Islet of Langerhans (tissue), 1 donor: ENCODE results near the gene ZSCAN12.

Source experiments
- FAIRE-seq: peaks from one replicate; lab custom pipeline; 2011; peaks lifted over from hg19 to GRCh38; lab: Jason Lieb, UNC

The ZSCAN12 gene

DNA sequence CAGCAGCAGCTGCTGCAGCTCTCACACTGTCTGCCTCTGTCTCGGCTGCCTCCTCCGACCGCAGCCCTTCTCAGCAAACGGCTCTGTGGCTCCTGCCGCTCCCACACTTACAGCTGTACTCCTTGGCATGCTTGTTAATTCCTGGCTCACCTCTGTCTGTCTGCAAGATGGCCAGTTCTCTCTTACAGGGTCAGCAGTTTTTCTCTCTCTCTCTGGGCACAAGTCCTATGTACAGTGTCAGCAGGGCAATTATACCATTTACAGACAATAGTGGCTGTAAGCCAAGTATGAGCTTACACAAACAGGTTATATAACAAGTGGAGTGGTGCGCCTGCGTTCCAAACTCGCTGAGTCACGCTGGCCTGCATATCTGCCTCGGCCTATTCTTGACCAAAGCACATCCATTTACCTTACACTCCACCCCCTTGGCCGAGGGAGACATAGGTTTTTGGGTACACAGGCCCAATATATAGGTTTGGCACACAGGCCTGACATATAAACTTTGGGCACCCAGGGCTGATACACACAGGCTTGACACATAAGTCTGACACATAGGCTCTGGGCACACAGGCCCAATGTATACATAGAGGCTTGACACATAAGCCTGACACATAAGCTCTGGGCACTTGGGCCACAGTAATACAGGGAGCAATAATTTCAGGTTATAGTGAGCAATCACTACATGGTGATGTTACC is 45.4 kb downstream of the ZSCAN12 start:
- no peak for FAIRE-seq

DNA sequence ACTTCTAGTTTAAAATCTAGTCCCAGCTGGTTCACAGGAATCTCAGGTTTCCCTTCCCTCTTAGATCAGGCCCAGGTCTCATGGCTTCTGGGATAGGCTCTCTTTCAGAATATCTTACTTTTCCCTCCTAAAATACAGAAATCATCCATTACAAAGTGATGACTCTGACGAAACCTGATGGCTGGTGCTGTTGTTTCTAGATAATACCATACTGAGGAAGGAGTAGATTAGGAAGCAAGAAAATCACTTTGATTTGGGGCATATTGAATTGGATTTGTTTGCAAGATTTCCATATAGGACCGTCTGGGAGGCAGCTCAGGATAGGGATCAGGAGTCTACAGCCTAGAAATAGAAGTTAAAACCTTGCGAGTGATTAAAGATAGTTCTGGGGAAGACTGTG is 46.2 kb downstream of the ZSCAN12 start:
- no peak for FAIRE-seq

DNA sequence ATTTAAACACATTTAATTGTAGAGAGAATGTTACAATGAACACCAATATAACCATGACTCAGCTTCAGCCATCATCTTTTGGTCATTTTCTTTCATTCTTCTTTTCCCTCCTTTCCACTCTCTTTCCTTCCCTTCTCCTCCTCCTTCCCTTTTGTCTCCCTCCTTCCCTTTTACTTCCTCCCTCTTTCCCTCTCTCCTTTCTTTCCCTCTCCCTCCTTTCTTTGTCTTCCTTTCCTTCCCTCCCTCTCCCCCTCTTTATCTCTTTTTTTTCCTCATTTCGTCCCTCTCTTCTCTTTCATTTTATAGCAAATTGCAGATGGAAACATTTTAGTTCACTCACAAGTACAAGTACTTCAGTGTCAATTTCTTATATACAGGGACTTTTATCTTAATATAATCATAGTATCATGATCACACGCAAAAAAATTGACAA is 48.0 kb downstream of the ZSCAN12 start:
- FAIRE-seq = no peak

DNA sequence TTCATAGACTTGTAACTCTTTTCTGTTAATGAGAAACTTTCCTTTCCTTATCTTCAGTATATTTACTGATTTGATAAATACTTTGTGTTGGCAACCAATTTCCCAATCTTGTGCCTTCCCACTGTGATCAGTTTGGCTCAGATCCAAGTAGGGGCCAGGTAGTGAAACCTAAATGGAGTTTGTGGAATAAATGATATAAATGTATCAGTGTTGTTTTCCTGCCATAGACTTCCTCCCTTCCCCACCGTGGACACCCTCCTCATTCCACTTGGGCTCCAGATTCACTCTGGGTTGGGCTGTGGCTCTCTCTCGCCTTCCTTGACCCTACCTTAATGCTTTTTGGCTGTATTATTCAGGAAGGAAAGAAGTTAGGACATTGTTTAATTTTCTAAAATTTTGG is 48.5 kb downstream of the ZSCAN12 start:
- no peak for FAIRE-seq

DNA sequence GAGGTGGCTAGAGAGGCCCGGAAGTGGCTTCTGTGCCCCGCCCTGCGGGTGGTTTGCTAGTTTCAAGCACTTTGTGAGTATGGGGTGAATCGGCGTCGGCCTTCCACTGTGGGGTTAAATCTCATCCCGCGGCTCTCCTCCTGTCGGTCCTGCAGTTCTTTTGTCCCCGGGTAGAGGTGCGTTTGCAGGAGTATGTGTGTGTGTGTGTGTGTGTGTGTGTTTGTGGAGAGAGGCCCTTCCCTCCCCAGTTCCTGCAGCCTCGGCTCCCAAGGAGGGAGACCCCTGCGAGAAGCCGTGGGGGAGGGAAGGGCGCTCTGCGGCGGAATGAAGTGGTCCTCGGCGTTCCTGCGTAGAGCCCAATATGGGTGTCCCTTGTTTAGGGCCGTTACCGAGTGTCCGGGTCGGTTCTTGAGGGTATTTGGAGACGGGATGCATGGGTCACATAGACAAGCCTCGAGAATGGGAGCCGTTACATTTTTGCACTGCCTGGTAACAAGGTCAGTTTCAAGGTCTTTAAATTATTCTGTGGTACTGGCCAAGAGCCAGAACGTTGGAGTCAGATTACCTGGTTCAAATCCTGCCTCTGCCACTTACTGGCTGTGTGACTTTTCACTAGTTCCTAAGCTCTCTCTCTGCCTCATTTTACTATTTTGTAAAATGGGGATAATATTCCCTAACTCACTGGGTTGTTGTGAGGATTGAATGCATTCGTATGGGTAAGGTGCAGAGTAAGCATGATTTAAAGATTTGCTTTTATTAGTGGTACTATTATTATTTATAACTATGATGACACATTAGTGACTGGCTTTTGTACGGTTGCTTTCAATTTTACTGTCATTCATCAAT is 49.4 kb downstream of the ZSCAN12 start, which contains the start of gene ZKSCAN3:
ZKSCAN3 (plus strand) TSS at position 56 of the 846 bp plus-strand sequence. CDS start 9,640 bp downstream, outside the sequence.
- FAIRE-seq = no peak

DNA sequence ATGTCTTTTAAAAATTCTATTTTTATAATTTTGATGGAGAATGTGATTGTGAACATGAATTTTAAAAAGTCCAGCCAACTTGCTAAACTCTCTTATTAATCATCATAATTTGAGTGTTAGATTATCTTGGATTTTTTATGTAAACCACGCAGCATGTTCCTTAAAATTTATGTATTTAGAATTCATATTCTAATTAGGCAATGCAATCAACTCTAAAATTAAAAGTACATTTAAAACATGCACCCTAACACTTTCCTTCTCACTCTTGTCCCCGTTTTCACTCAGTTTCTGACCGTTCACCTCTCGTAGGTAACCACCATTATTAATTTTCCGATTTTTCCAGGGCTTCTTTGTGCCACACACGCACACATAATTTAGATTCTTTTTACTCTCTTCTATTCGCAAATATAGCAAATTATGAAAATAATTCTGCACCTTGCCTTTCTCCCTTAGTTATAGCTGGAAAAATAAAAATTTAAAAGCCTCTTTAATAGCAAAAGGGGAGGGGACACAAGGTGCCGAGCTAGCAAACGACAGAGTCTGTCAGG is 50.1 kb downstream of the ZSCAN12 start:
- FAIRE-seq = peak; percentile 88

DNA sequence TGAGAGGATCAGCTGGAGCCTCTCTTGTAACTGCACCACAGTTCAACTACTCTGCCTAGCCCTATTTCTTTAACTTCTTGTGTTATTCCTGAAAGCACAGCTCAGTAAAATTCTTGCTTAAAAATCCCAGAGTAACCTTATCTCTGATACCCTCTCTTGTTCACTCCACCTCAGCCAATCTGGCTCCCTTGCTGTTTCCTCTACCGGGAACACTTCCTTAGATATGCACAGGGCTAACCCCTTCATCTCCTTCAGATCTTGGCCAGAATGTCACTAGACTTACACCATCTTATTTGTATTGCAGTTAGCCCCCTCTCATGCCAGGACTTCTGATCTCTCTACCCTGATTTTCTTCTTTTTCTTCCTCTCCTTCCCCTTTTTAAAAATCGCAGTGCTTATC is 52.4 kb downstream of the ZSCAN12 start:
- no peak for FAIRE-seq

DNA sequence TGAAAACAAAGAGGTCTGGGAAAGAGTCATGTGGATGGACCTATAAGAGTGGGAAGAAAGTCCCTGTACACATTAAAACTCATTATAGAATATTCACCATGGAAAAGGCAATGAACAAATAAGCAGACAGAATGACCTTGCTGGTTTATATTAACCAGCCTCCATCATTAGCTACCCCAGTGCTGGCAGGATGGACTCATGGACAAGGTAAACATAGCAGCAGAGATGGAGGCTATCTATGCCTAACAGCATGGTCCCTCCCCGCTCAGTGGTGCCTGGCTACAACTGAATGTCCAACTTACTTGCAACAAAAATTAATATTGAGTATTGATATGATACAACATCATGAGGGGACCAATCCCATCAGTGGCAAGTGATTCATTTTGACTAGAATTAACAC is 54.3 kb downstream of the ZSCAN12 start:
- no peak for FAIRE-seq

DNA sequence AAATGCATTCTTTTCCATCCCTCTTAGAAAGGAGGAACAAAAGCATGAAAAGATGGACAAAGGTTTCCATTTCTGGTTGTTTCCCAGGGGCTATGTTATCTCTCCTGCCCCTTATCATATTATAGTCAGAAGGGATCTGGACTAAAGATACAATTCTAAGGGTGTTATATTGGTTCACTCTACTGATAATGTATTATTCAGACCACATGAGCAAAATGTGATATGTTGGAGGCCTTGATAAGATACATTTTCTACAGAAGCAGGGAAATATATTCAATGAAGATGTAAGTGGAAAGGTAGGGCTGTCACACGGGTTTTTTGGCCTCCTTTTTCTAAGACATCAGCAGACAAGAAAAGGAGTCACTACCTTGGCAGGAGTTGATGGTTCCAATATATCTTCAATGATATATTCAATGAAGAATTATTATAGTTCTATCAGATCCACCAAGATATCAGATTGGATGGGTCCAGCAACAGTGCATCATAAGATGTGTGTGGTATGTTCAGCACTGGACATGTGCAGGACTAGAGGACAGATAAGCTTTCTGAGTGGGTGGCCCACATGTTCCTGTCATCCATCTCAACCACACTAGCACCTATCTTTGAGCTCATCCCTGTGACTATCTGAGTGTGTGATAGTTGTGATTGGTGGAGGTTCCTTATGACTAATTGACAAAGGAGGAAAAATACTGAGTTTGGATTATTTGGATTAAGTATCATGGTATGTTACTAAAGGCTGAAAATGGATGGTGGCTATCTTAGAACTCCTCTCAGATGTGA is 55.5 kb downstream of the ZSCAN12 start:
- FAIRE-seq = no peak

DNA sequence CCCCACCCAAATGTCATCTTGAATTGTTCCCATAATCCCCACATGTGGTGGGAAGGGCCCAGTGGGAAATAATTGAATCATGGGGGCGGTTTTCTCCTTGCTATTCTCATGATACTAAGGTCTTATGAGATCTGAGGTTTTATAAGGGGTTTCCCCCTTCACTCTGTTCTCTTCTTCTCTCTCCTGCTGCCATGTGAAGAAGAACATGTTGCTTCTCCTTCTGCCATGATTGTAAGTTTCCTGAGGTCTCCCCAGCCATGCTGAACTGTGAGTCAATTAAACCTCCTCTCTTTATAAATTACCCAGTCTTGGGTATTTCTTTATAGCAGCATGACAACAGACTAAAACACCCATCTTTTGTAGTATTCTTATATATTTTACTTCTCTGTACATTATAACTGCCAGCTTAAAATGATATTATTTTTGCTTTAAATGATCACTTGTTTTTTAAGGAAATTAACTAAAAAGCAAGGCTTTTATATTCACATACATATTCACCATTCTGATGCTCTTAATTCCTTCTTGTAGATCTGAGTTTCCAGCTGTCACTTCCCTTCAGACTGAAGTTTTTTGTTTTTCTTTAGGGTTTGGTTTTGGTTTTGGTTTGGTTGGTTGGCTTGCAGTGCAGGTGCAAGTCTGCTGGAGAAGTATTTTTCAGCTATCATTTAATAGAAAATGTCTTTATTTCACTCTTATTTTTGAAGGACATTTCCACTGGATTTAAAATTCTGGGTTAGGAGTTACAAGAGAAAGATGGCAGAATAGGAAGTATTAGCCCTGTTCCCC is 59.0 kb downstream of the ZSCAN12 start:
- no peak for FAIRE-seq

DNA sequence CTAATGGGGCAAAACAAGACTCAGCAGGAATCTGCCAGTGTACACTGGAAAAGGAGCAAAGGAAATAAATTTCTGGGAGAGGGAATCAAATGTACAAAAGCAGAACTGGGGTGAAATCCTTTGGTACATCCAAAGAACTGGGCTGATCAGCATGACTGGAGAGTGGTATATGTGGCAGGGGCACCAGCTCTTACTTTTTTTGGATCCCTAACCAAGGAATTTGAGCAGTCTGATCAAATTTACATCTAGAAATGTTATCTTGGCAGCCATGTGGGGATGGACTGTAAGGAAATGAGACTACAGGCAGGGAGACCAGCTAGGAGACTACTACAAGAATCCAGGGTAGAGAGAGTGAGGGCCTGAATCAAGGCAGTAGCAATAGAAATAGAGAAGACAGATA is 62.4 kb downstream of the ZSCAN12 start:
- no peak for FAIRE-seq

DNA sequence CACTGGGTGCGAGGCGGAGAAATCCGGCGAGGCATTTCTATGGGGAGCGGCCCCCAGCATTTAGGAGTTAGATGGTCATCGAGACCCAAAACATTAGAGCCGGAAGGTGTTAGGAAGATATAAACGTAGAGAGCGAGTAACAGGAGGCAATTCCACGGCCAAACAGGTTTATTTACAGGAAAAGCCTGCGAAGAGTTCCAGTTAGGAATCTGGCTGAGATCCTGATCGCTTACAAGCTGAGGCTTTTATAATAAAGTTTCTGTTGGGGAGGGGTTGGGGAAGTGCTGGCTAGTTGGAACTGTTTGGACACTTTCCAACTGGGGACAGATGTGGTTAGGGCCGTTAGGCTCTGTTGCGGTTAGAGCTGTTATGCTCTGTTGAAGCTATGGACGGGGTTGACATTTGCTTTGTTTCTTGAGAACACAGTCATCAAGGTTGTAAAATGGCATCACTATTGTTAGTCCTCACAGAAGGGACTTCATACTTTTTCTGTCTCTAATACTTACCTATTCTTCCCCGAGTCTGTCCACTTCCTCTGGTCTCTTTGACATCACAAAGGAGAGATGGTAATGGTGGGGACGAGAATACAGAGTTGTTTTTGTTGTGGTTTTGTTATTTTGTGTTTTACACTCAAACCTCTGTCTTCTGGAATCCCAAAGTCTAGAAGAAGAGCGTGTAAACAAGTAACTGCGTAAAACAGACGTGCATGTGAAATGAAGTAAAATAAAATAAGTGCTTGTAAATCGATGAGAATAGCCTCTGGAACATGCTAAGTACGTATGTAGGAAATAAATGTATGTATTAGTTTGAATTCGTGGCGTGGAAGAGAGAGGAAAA is 63.0 kb downstream of the ZSCAN12 start:
- no peak for FAIRE-seq

DNA sequence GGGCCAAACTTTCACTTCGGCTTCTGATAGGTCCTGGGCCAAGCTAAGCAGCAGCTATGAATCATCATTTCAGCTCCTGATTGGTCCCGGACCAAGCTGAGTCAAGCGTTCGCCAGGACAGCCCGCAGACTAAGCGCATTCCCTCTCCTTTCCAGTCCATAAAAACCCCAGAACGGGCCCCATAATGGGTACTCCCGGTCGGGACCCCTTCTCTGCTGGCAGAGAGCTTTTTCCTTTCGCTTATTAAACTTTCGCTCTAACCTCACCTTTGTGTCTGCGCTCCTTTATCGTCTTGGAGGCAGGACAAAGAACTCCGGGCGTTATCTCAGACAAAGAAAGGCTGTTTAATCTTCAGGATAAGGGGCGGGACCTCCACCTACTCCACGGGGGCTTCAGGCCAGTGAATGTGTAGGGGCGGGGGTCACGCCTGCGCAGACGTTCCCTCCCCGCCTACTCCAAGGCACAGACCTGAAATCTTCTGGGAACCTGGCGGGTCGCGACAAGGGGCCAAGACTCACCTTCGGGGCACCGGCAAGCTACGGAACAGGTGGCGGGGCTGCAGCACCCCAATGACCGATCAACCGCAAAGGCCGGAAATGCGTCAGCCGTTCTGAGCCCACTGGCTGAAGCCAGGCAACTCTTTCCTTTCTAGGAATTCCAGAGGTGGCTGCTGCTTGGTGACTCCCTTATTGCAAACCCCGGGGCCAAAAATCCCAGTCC is 63.8 kb downstream of the ZSCAN12 start, which contains the start of gene ZSCAN31:
ZSCAN31 (minus strand) TSS at position 585 of the 720 bp plus-strand sequence. CDS start 6,465 bp downstream, outside the sequence.
- FAIRE-seq = peak; percentile 96

DNA sequence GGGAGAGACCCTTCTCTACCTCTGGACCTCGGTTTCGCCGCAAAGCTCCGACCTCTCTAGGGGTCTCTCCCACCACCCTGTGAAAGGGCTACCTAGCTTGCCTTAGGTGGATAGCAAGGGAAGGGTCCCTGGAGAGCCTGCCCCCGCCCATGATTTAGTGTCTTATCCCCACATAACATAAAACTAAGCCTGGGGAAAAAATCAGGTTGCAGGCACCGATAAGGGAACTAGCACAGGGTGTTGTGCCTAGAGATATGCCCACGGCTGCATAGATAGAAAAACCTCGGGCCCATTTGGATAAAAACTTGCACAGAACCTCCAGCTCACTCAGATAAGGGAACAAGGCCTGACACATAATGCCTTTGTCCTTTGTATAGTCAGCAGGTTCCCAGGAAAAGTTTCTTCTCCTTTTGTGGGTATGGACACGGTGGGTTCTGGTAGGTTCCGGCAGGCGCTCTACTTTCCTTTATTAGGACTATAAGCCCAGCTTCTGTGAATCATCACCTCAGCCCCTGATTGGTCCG is 64.4 kb downstream of the ZSCAN12 start:
- FAIRE-seq = no peak

DNA sequence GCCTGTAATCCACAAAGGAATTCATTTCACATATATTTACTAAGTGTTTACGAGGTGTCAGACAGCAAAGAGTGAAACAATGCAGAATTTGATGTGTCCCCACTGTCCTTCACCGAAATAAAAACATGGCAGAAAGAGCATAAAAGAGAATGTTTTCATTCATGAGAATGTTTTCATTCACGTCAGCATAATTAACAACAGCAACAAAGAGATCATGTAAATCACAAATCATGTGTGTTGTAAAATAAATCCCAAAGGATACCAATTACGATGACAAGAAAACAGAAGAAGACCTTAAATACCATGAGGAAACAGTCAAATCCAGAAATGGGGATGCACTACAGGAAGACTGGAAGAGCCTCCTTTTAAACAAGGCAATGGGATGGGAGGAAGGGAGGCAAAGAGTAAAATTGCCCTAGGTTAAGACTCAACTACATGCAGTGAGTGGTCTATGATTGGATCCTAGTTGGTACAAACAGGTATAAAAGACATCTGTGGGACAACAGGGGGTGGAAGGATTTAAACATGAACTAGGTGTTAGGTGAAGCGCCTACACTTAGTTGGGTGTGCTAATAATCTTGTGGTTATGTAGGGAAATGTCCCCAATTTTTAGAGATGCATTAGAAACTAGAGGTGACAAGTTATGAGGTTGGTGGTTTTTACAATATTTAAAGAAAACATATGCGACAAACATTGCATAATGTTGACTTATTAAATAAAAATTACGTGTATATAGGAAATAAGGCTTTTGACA is 65.1 kb downstream of the ZSCAN12 start:
- no peak for FAIRE-seq

DNA sequence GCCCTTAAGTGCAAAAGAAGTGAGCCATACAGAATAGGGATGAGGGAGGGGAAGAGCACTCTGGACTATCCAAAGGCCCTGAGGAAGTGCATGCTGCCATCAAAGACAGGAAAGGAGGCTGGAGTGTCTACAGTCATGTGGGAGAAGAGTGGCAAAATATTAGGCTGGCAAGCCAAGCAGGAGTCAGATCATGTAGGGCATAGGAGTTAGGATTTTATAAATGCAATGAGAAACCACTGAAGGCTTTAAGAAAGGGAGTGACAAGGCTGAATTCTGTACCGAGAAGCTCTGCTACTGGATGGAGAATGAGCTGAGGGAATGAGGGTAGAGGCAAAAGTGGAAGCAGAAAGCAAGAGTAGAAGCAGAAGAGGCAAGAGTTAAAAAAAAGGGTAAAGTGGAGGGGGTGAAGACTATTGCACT is 65.9 kb downstream of the ZSCAN12 start:
- no peak for FAIRE-seq

DNA sequence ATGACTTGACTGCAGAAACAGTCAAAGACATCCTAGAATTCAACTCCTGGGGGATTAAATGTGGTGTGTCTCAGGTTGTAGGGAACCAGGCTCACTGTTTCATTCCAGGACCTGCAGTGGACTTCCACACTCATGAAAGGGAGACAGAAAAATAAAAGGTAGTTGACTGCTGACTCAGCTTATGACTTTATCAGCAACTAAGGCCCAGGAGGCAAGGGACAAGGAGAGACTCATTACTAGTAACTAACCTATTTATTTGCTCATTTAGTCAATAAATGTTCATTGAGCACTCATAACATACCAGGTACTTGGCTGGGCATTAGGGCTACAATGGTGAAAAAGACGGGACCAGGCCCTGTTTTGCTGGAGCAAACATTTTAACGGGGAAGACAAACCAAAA is 66.5 kb downstream of the ZSCAN12 start:
- no peak for FAIRE-seq

DNA sequence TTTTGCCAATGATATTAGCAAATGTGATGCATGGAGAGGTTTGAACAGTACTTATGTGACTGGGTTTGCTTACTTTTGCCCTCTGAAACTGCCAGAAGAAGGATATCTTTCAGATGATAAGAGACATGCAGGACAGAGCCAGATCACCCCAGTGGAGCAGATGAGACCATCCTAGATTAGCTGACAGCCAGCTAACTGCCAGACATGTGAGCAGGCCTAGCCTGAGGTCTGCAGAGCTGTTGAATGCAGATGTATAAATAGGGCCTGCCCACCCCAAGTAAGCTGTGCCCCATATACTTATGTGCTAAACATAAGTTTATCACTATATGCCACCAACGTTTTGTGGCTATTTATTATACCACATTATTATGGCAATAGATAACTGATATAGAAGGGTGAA is 69.5 kb downstream of the ZSCAN12 start:
- FAIRE-seq = no peak
